Testis (tissue), 2 donors: ENCODE measurements around the gene FBXO24.

Experiments used
- CTCF ChIP-seq, 3 experiments: fragments of 450-650 bp in 2 of 3; fragments of 200-600 bp in 1 of 3; sonication (generic) in 1 of 3; IDR thresholded peaks; one replicate each; pipeline ENCODE4 v1.5.1; 2016 to 2019; ENCODE audit warnings: antibody characterized with exemption in 3 of 3, mild to moderate bottlenecking in 2 of 3, moderate library complexity in 1 of 3
- POLR2A ChIP-seq: fragments of 450-650 bp; IDR thresholded peaks from one replicate; pipeline ENCODE4 v1.6.1; 2017; ENCODE audit warnings: antibody characterized with exemption, mild to moderate bottlenecking, moderate library complexity

- TF ChIP-seq CTCF (IDR thresholded peaks at IDR 0.05) (no peak), POLR2A (no peak)
Observed at GRCh38 chr7:100577507-100577906, 8.6 kb upstream of the FBXO24 start.
